Fibroblast of peridontal ligament (primary cell): Measurements from ENCODE around the gene OLFM2.

Experiments used
- DNase-seq: peaks from one replicate; pipeline ENCODE4 v3.0.0-alpha.2; 2010; ENCODE audit errors: extremely low read depth

OLFM2 gene

GRCh38 chr19:9936326-9937000 is at the start of gene OLFM2:
TSS of gene OLFM2 (minus strand) at chr19:9936515. CDS start at chr19:9936366, 149 bp downstream.
- DNase-seq = no peak

GRCh38 chr19:9981406-9982260 is 45.3 kb upstream of the OLFM2 start:
- DNase-seq = peak; percentile 21

GRCh38 chr19:9972103-9972502 is 35.8 kb upstream of the OLFM2 start:
- no peak for DNase-seq

- DNase-seq = no peak
Observed at GRCh38 chr19:9971166-9971897, 35.0 kb upstream of the OLFM2 start.

- no peak for DNase-seq
Observed at GRCh38 chr19:9970481-9970880, 34.2 kb upstream of the OLFM2 start.

- no peak for DNase-seq
Observed at GRCh38 chr19:9969688-9969975, 33.3 kb upstream of the OLFM2 start.

GRCh38 chr19:9968820-9969687 is 32.7 kb upstream of the OLFM2 start:
- DNase-seq = no peak

- peak; percentile 21 for DNase-seq
Observed at GRCh38 chr19:9967326-9967725, 31.0 kb upstream of the OLFM2 start.

- DNase-seq = no peak
Observed at GRCh38 chr19:9966448-9966847, 30.1 kb upstream of the OLFM2 start.

- DNase-seq = no peak
Observed at GRCh38 chr19:9966024-9966423, 29.7 kb upstream of the OLFM2 start.

- no peak for DNase-seq
Observed at GRCh38 chr19:9962623-9963290, 26.4 kb upstream of the OLFM2 start.

- no peak for DNase-seq
Observed at GRCh38 chr19:9961103-9961502, 24.8 kb upstream of the OLFM2 start.

- peak; percentile 96 for DNase-seq
Observed at GRCh38 chr19:9958379-9958821, 22.1 kb upstream of the OLFM2 start.

- DNase-seq = peak; percentile 33
Observed at GRCh38 chr19:9956956-9957355, 20.6 kb upstream of the OLFM2 start.

GRCh38 chr19:9953802-9954542 is 17.7 kb upstream of the OLFM2 start:
- DNase-seq = no peak

- peak; percentile 42 for DNase-seq
Observed at GRCh38 chr19:9952276-9952675, 16.0 kb upstream of the OLFM2 start.

- DNase-seq = no peak
Observed at GRCh38 chr19:9947441-9947840, 11.1 kb upstream of the OLFM2 start.

- peak; percentile 18 for DNase-seq
Observed at GRCh38 chr19:9946528-9947125, 10.3 kb upstream of the OLFM2 start.

- peak; percentile 99 for DNase-seq
Observed at GRCh38 chr19:9945319-9945966, 9.1 kb upstream of the OLFM2 start.
